Sigmoid colon (tissue), 3 donors: ENCODE data around the gene ZSWIM6.

Source experiments
- POLR2A ChIP-seq, 2 donors: fragments of 450-650 bp; IDR thresholded peaks; one replicate each; pipeline ENCODE4 v1.6.1; 2016; ENCODE audit warnings: antibody characterized with exemption in 2 of 2, mild to moderate bottlenecking in 2 of 2, moderate library complexity in 2 of 2
- TF ChIP-seq, protein P1 (sequence below), 4 experiments: fragments of 450-650 bp in 3 of 4; fragments of 200-600 bp in 1 of 4; IDR thresholded peaks; one replicate each; pipeline ENCODE4 v1.5.1; 2016 to 2019; ENCODE audit warnings: antibody characterized with exemption in 4 of 4, mild to moderate bottlenecking in 3 of 4, moderate library complexity in 2 of 4

GRCh38 chr5:61322738-61323725 lies 9.0 kb upstream of the ZSWIM6 start:
- TF ChIP-seq POLR2A (IDR thresholded peaks at IDR 0.05), result no peak
- TF ChIP-seq, protein P1, sequence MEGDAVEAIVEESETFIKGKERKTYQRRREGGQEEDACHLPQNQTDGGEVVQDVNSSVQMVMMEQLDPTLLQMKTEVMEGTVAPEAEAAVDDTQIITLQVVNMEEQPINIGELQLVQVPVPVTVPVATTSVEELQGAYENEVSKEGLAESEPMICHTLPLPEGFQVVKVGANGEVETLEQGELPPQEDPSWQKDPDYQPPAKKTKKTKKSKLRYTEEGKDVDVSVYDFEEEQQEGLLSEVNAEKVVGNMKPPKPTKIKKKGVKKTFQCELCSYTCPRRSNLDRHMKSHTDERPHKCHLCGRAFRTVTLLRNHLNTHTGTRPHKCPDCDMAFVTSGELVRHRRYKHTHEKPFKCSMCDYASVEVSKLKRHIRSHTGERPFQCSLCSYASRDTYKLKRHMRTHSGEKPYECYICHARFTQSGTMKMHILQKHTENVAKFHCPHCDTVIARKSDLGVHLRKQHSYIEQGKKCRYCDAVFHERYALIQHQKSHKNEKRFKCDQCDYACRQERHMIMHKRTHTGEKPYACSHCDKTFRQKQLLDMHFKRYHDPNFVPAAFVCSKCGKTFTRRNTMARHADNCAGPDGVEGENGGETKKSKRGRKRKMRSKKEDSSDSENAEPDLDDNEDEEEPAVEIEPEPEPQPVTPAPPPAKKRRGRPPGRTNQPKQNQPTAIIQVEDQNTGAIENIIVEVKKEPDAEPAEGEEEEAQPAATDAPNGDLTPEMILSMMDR (IDR thresholded peaks at IDR 0.05), result no peak
